HepG2 (cell line): ENCODE measurements around the gene CYB5R2. TPM values are rescaled to one million over a fixed set of nuclear protein-coding genes. Genes with fewer than 3 reads are reported as not detected.
A peak's percentile ranks its signal among the peaks of the same experiment; 100 is the strongest.

Experiments used
- ATAC-seq: fragments of 200-7000 bp; cut with Tn5 transposase; 3 replicates; pipeline ENCODE4 v1.9.1; 2020; ENCODE audit warnings: mild to moderate bottlenecking, moderate library complexity
- BruUV-seq: library from RNA; stranded (reverse); fragments of 400-500 nt; replicated peaks from 2 replicates; lab custom pipeline; 2021; lab: Mats Ljungman, UMichigan
- CTCF ChIA-PET: fragments of 300-600 bp; formaldehyde crosslinking; extraction: SDS; loops from one replicate; lab custom pipeline; 2021; ENCODE audit warnings: low total read pairs, inconsistent platforms, low intra/inter-chr PET ratio; lab: Yijun Ruan, JAX
- POLR2A ChIA-PET: fragments of 350-600 bp; sonication (Branson Sonifier 250); formaldehyde crosslinking; loops from one replicate; lab custom pipeline; 2020; ENCODE audit warnings: antibody characterized with exemption, inconsistent platforms; lab: Yijun Ruan, JAX
- DNase-seq: peaks from one replicate; pipeline ENCODE4 v3.0.0-alpha.2; 2015; ENCODE audit warnings: low spot score
- FAIRE-seq: peaks from 3 replicates; lab custom pipeline; 2011; peaks lifted over from hg19 to GRCh38; lab: Jason Lieb, UNC
- H2AFZ ChIP-seq: one replicate; pipeline ENCODE4 v1.6.1; 2011; ENCODE audit warnings: low read length, inconsistent platforms
- H3K27ac ChIP-seq: fragments of 300-600 bp; 3 replicates; pipeline ENCODE4 v1.8.0; 2011; ENCODE audit warnings: mixed run types, mild to moderate bottlenecking, mixed read lengths, low read length, inconsistent platforms; ENCODE audit not compliant: insufficient read depth; ENCODE audit errors: extremely low read length
- H3K27me3 ChIP-seq, 2 experiments: fragments of 200-600 bp in 1 of 2; 2 replicates in 1 of 2; 3 replicates in 1 of 2; pipeline versions ENCODE4 v1.6.0 to v1.8.0; 2011; ENCODE audit warnings: low read length in 2 of 2, mild to moderate bottlenecking in 2 of 2, moderate library complexity in 2 of 2, inconsistent platforms in 1 of 2; ENCODE audit not compliant: insufficient read depth in 2 of 2, control insufficient read depth in 1 of 2
- H3K36me3 ChIP-seq, 2 experiments: fragments of 200-600 bp in 1 of 2; replicated peaks in 1 of 2; 2 replicates in 1 of 2; 3 replicates in 1 of 2; pipeline versions ENCODE4 v1.5.1 to v1.8.0; 2011; ENCODE audit warnings: low read length in 2 of 2, inconsistent platforms in 1 of 2; ENCODE audit not compliant: insufficient read depth in 2 of 2, control insufficient read depth in 1 of 2
- H3K4me1 ChIP-seq: 2 replicates; pipeline ENCODE4 v1.5.1; 2012; ENCODE audit warnings: low read length, inconsistent platforms; ENCODE audit not compliant: insufficient read depth
- H3K4me2 ChIP-seq: 2 replicates; pipeline ENCODE4 v1.6.0; 2011; ENCODE audit warnings: low read depth, low read length, inconsistent platforms
- H3K4me3 ChIP-seq, 3 experiments: fragments of 200-600 bp in 1 of 3; sonication (generic), shearing (Covaris generic) in 1 of 3; replicated peaks in 1 of 3; 2 replicates each; pipeline ENCODE4 v1.5.1; 2011 to 2016; ENCODE audit warnings: low read length in 3 of 3, inconsistent platforms in 2 of 3, low read depth in 2 of 3, mild to moderate bottlenecking in 2 of 3, control low read depth in 1 of 3, mixed read lengths in 1 of 3; ENCODE audit not compliant: insufficient read depth in 1 of 3
- H3K79me2 ChIP-seq: one replicate; pipeline ENCODE4 v1.6.1; 2011; ENCODE audit warnings: low read length, inconsistent platforms; ENCODE audit not compliant: insufficient read depth
- H3K9ac ChIP-seq: 2 replicates; pipeline ENCODE4 v1.6.0; 2011; ENCODE audit warnings: mild to moderate bottlenecking, low read depth, low read length, inconsistent platforms; ENCODE audit not compliant: insufficient read depth
- H3K9me3 ChIP-seq: 2 replicates; pipeline ENCODE4 v1.5.1; 2012; ENCODE audit warnings: mild to moderate bottlenecking, low read length
- H4K20me1 ChIP-seq: 2 replicates; pipeline ENCODE4 v1.6.0; 2011; ENCODE audit warnings: inconsistent platforms, mild to moderate bottlenecking, low read length, moderate library complexity; ENCODE audit not compliant: insufficient read depth
- ELK4 ChIP-seq: sonication (generic); formaldehyde crosslinking; IDR thresholded peaks from 2 replicates; pipeline ENCODE4 v1.9.0; 2021; ENCODE audit warnings: missing genetic modification reagents, borderline replicate concordance
- FOXA3 ChIP-seq: IDR thresholded peaks from 2 replicates; pipeline ENCODE4 v1.6.1; 2016; ENCODE audit warnings: missing genetic modification reagents, missing compliant biosample characterization
- KDM6A ChIP-seq: IDR thresholded peaks from 2 replicates; pipeline ENCODE4 v1.6.1; 2016; ENCODE audit warnings: low read depth
- MAFF ChIP-seq: IDR thresholded peaks from 2 replicates; pipeline ENCODE4 v1.6.1; 2011; ENCODE audit warnings: low read depth, low read length, improper control_type of control experiment
- NFRKB ChIP-seq: fragments of 450-650 bp; IDR thresholded peaks from 2 replicates; pipeline ENCODE4 v1.6.1; 2017
- NFYB ChIP-seq: sonication (generic); formaldehyde crosslinking; IDR thresholded peaks from 2 replicates; pipeline ENCODE4 v1.4.0; 2020; ENCODE audit warnings: missing genetic modification reagents
- PAWR ChIP-seq: sonication (generic); formaldehyde crosslinking; IDR thresholded peaks from 2 replicates; pipeline ENCODE4 v1.4.0; 2020; ENCODE audit warnings: missing genetic modification reagents, mild to moderate bottlenecking, borderline replicate concordance
- SKI ChIP-seq: fragments of 450-650 bp; IDR thresholded peaks from one replicate; pipeline ENCODE4 v1.6.1; 2018; ENCODE audit warnings: mild to moderate bottlenecking; ENCODE audit not compliant: partially characterized antibody
- SRY ChIP-seq: sonication (generic); formaldehyde crosslinking; IDR thresholded peaks from 2 replicates; pipeline ENCODE4 v1.8.0; 2022; ENCODE audit warnings: mild to moderate bottlenecking, missing genetic modification reagents
- ZFAT ChIP-seq: sonication (generic); formaldehyde crosslinking; conservative IDR thresholded peaks from 2 replicates; pipeline ENCODE4 v1.8.1; 2023; ENCODE audit warnings: missing genetic modification reagents, inconsistent platforms
- ZNF263 ChIP-seq: sonication (generic); formaldehyde crosslinking; IDR thresholded peaks from 2 replicates; pipeline ENCODE4 v1.4.0; 2020; ENCODE audit warnings: missing genetic modification reagents
- ZNF432 ChIP-seq: sonication (generic); formaldehyde crosslinking; IDR thresholded peaks from 2 replicates; pipeline ENCODE4 v1.5.0; 2020; ENCODE audit warnings: missing genetic modification reagents, mild to moderate bottlenecking, borderline replicate concordance
- ZNF547 ChIP-seq: sonication (generic); formaldehyde crosslinking; IDR thresholded peaks from 2 replicates; pipeline ENCODE4 v1.5.1; 2020; ENCODE audit warnings: mild to moderate bottlenecking, missing genetic modification reagents
- ZNF703 ChIP-seq: sonication (generic); formaldehyde crosslinking; IDR thresholded peaks from 2 replicates; pipeline ENCODE4 v1.5.1; 2020; ENCODE audit warnings: missing genetic modification reagents, mild to moderate bottlenecking, moderate library complexity, borderline replicate concordance
- WGBS: methylation state at CpG from one replicate; pipeline ENCODE4 v1.1.6; 2017; ENCODE audit warnings: low lambda C conversion rate; 5-methylcytosine and 5-hydroxymethylcytosine counted together
- in situ Hi-C: cut with HindIII; loops from 2 replicates; pipeline ENCODE4 v1.10.0; 2017; ENCODE audit warnings: low pct_unique_long_range_greater_than_20kb; ENCODE audit not compliant: extremely low pct_ligation_motif_present
- intact Hi-C: fragments of 100-400 bp; cut with micrococcal nuclease; formaldehyde crosslinking; loops from one replicate; pipeline ENCODE4 v1.10.0; 2022; ENCODE audit not compliant: unreplicated experiment
- polyA plus RNA-seq, 8 experiments: library from polyadenylated mRNA; depleted of rRNA in 3 of 8; stranded (reverse) in 7 of 8; unstranded in 1 of 8; fragments of >200 nt; fragmentation: Illumina TruSeq in 4 of 8; extraction: Trizol in 4 of 8; gene quantifications; 2 replicates each; pipeline versions ENCODE4 v1.2.1 to v1.2.3, GENCODE V29; 2011 to 2016; ENCODE audit warnings: low read depth in 4 of 8, missing spikeins in 1 of 8, mixed read lengths in 1 of 8; ENCODE audit not compliant: insufficient read depth in 1 of 8
- total RNA-seq, 5 experiments: library from RNA; depleted of rRNA; stranded (reverse); fragments of >200 nt; fragmentation: Illumina TruSeq; extraction: Trizol; gene quantifications; 2 replicates each; pipeline ENCODE4 v1.2.3, GENCODE V29; 2016; ENCODE audit warnings: low read depth in 1 of 5
- TF ChIP-seq, protein P1 (sequence below): sonication (generic); formaldehyde crosslinking; IDR thresholded peaks from 2 replicates; pipeline ENCODE4 v1.4.0; 2020; ENCODE audit warnings: mild to moderate bottlenecking, missing genetic modification reagents
- TF ChIP-seq, protein P2 (sequence below): fragments of 450-650 bp; IDR thresholded peaks from 2 replicates; pipeline ENCODE4 v1.6.1; 2016

Gene CYB5R2
- total and polyA plus RNA-seq, 2 of the 13 experiments (the other 11 are each of a cell fraction or from before 2014, with no cell fraction given), result 0.40 to 0.51 TPM

GRCh38 chr11:7671347-7672215 lies 1.7 kb downstream of the CYB5R2 start:
- Histone ChIP-seq H3K27ac (no peak overlapping the region), H3K9me3 (no peaks in the 10 kb centered on the region), H2AFZ (no peak overlapping the region), H3K9ac (no peak overlapping the region), H3K4me1 (peaks cover 22% of the 10 kb centered on the region), H3K36me3 (no peaks in the 10 kb centered on the region; a peak in 1 of 5 replicates), H3K4me3 (no peak overlapping the region), H3K27me3 (peaks cover 2 to 19% of the 10 kb centered on the region in 2 experiments; a peak in 3 of 5 replicates), H3K4me2 (no peak overlapping the region), H4K20me1 (no peaks in the 10 kb centered on the region), H3K79me2 (no peaks in the 10 kb centered on the region)
- in situ Hi-C loops (no loop called here), intact Hi-C loops (no loop called here)
- no TSS peak for BruUV-seq
- ChIA-PET POLR2A (no interaction called here), CTCF (no interaction called here)
- WGBS, result 23% methylated on average over 9 of the region's 10 CpGs
- ATAC-seq (peak; percentile 24), FAIRE-seq (no peak), DNase-seq (no peak)
- TF ChIP-seq, protein P1, sequence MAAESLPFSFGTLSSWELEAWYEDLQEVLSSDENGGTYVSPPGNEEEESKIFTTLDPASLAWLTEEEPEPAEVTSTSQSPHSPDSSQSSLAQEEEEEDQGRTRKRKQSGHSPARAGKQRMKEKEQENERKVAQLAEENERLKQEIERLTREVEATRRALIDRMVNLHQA (CRISPR knock-in tag), result no peak
- no peak for TF ChIP-seq ZNF263
- no peak for TF ChIP-seq KDM6A
- 0 out of 2 replicates have a peak, but pooled peaks have one; percentile 2 for TF ChIP-seq MAFF
- no peak for TF ChIP-seq ELK4

- ChIA-PET POLR2A (no interaction called here), CTCF (no interaction called here)
- 46% methylated on average over 4 of the region's 4 CpGs for WGBS
- H3K4me1 ChIP-seq, result peaks cover 22% of the 10 kb centered on the region
- DNase-seq, result no peak
- no peaks in the 10 kb centered on the region; a peak in 1 of 5 replicates for H3K36me3 ChIP-seq
- FAIRE-seq, result no peak
- no peak for ATAC-seq
- no peaks in the 10 kb centered on the region for H4K20me1 ChIP-seq
- no TSS peak for BruUV-seq
- H3K4me2 ChIP-seq, result no peak overlapping the region
- intact Hi-C loops, result no loop called here
- H3K27ac ChIP-seq, result no peak overlapping the region
- no peak overlapping the region for H3K4me3 ChIP-seq
- in situ Hi-C loops, result no loop called here
- peaks cover 2 to 19% of the 10 kb centered on the region in 2 experiments; a peak in 3 of 5 replicates for H3K27me3 ChIP-seq
- no peak overlapping the region for H2AFZ ChIP-seq
- TF ChIP-seq, protein P2, sequence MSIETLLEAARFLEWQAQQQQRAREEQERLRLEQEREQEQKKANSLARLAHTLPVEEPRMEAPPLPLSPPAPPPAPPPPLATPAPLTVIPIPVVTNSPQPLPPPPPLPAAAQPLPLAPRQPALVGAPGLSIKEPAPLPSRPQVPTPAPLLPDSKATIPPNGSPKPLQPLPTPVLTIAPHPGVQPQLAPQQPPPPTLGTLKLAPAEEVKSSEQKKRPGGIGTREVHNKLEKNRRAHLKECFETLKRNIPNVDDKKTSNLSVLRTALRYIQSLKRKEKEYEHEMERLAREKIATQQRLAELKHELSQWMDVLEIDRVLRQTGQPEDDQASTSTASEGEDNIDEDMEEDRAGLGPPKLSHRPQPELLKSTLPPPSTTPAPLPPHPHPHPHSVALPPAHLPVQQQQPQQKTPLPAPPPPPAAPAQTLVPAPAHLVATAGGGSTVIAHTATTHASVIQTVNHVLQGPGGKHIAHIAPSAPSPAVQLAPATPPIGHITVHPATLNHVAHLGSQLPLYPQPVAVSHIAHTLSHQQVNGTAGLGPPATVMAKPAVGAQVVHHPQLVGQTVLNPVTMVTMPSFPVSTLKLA, result no peak
- TF ChIP-seq NFYB (CRISPR knock-in tag) (no peak), NFRKB (no peak), ZNF432 (CRISPR knock-in tag) (no peak), ZFAT (CRISPR knock-in tag) (no peak), SKI (no peak), FOXA3 (CRISPR knock-in tag) (no peak), ZNF703 (CRISPR knock-in tag) (no peak), ZNF547 (CRISPR knock-in tag) (no peak), PAWR (CRISPR knock-in tag) (no peak), SRY (CRISPR knock-in tag) (no peak)
- no peak overlapping the region for H3K9ac ChIP-seq
- no peaks in the 10 kb centered on the region for H3K79me2 ChIP-seq
- no peaks in the 10 kb centered on the region for H3K9me3 ChIP-seq
Measured at GRCh38 chr11:7670641-7671040, 2.7 kb downstream of the CYB5R2 start.
